Measurements from ENCODE around the gene AURKA. TPM values are rescaled to one million over a fixed set of nuclear protein-coding genes. Genes with fewer than 3 reads are reported as not detected.

AURKA gene
- total and polyA plus RNA-seq, 7 experiments from 2014 or later: 0.43 to 44.1 (median 1.1) TPM

DNA sequence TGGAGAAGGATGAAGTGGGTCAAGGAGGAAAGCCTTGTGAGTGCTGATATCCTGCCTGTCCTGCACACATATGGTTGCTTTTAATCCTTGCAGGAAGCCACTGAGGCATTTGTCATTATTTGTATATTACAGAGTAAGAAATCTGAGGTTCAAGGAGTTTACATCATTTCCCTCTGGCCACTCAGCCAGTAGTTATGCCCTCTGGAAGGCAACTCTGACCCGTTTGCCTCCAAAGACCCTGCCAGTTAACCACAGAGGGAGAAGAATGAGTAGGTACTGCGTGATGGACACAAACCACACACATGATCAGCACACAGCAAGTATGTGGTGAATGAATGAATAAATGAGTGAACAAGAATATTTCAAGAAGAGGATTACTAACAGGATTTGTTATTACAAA lies 41.2 kb downstream of the AURKA start:
- H3K4me3 ChIP-seq (ENCODE audit: low read length): no peak overlapping the region
- ATAC-seq (no peak), DNase-seq (no peak)
- no peak overlapping the region for H3K27ac Mint-ChIP-seq
- peaks cover 0 to 5% (median 0%) of the 10 kb centered on the region in 7 donors for H3K4me1 Mint-ChIP-seq
- no peak overlapping the region for H3K27ac ChIP-seq (ENCODE audit: low read depth, low read length)
- intact Hi-C loops (cut with micrococcal nuclease): no loop called here
- H3K36me3 ChIP-seq (ENCODE audit: control insufficient read depth in 2 of 3, insufficient read depth in 3 of 3, low read length in 3 of 3): no peaks in the 10 kb centered on the region
- H3K4me3 Mint-ChIP-seq: no peak overlapping the region
- POLR2A ChIA-PET: no interaction called here
- H3K4me1 ChIP-seq (ENCODE audit: control insufficient read depth in 2 of 2, insufficient read depth in 2 of 2, low read length in 2 of 2): no peaks in the 10 kb centered on the region
- H3K27me3 ChIP-seq (ENCODE audit: control insufficient read depth in 2 of 2, insufficient read depth in 2 of 2, low read length in 2 of 2): no peaks in the 10 kb centered on the region
- no peaks in the 10 kb centered on the region for H3K36me3 Mint-ChIP-seq
- no peaks in the 10 kb centered on the region for H3K9me3 Mint-ChIP-seq
- peaks cover 6 to 30% (median 21%) of the 10 kb centered on the region in 5 donors for H3K27me3 Mint-ChIP-seq
- CTCF ChIA-PET: no interaction called here
- no peaks in the 10 kb centered on the region for H3K9me3 ChIP-seq (ENCODE audit: control insufficient read depth in 2 of 3, low read length in 3 of 3)

DNA sequence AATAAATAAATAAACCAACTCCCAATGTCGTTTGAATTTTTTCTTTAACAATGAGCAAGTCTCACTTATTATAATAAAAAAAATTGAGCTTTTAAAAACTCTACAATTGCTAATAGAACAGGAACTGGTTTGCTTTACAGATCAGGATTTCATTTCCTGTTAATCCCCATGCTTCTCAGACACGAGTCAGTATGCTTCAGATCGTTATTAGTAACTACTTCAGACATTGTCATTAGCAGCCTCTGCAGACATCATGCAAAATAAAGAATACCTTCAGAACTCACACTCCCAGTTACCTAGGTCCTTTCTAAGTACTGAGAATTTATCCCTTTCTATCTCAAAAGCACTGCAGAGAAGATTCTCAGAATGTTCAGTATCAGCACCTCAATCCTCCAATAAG lies 43.3 kb downstream of the AURKA start:
- Mint-ChIP-seq H3K36me3 (no peaks in the 10 kb centered on the region), H3K9me3 (no peaks in the 10 kb centered on the region), H3K4me1 (peaks cover 0 to 7% (median 2%) of the 10 kb centered on the region in 7 donors), H3K27me3 (peaks cover 13 to 51% (median 38%) of the 10 kb centered on the region in 5 donors), H3K4me3 (no peak overlapping the region), H3K27ac (no peak overlapping the region)
- Histone ChIP-seq H3K27me3 (ENCODE audit: control insufficient read depth in 2 of 2, insufficient read depth in 2 of 2, low read length in 2 of 2) (peaks cover 0 to 5% of the 10 kb centered on the region in 2 donors), H3K27ac (ENCODE audit: low read depth, low read length) (no peak overlapping the region), H3K4me3 (ENCODE audit: low read length) (no peak overlapping the region), H3K9me3 (ENCODE audit: control insufficient read depth in 2 of 3, low read length in 3 of 3) (no peaks in the 10 kb centered on the region), H3K4me1 (ENCODE audit: control insufficient read depth in 2 of 2, insufficient read depth in 2 of 2, low read length in 2 of 2) (no peaks in the 10 kb centered on the region), H3K36me3 (ENCODE audit: control insufficient read depth in 2 of 3, insufficient read depth in 3 of 3, low read length in 3 of 3) (no peaks in the 10 kb centered on the region)
- DNase-seq: no peak
- ChIA-PET POLR2A (interaction anchor here (0.6 kb wide), 1 partner anchor 18 kb away, joined by 5 read pairs; no protein-coding TSS in a partner anchor), CTCF (no interaction called here)
- ATAC-seq: no peak
- intact Hi-C loops (cut with micrococcal nuclease): loop anchor here in 1 of 2 donors (10.0 kb wide), 1 partner anchor 1704 kb away; no protein-coding TSS in a partner anchor

DNA sequence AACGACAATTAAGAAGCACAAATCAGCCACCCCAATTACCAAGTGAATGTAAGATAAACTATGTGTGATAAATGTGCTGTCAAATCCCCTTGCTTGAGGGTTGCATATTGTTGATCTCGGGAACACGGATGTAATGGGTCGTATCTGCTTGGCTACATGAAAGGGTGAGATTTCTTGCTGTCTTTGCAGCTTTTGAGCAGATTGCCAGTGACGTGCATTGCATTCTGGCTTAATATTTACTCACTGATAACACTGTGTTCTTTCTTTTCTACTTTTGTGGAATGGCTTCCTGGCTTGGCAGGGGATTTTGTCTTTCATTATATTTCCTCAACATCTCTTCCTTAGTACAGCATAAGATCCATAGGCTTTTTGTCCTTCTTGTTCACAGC lies 43.7 kb downstream of the AURKA start:
- ChIA-PET CTCF (interaction anchor here (1.5 kb wide), 1 partner anchor 9 kb away, joined by 3 read pairs; no protein-coding TSS in a partner anchor), POLR2A (interaction anchor here (0.6 kb wide), 1 partner anchor 18 kb away, joined by 5 read pairs; no protein-coding TSS in a partner anchor)
- peaks cover 18 to 55% (median 42%) of the 10 kb centered on the region in 5 donors for H3K27me3 Mint-ChIP-seq
- H3K9me3 Mint-ChIP-seq: no peaks in the 10 kb centered on the region
- H3K36me3 Mint-ChIP-seq: no peaks in the 10 kb centered on the region
- DNase-seq: no peak
- Histone ChIP-seq H3K4me1 (ENCODE audit: control insufficient read depth in 2 of 2, insufficient read depth in 2 of 2, low read length in 2 of 2) (no peaks in the 10 kb centered on the region), H3K27me3 (ENCODE audit: control insufficient read depth in 2 of 2, insufficient read depth in 2 of 2, low read length in 2 of 2) (peaks cover 0 to 10% of the 10 kb centered on the region in 2 donors), H3K36me3 (ENCODE audit: control insufficient read depth in 2 of 3, insufficient read depth in 3 of 3, low read length in 3 of 3) (no peaks in the 10 kb centered on the region), H3K9me3 (ENCODE audit: control insufficient read depth in 2 of 3, low read length in 3 of 3) (no peaks in the 10 kb centered on the region), H3K4me3 (ENCODE audit: low read length) (no peak overlapping the region), H3K27ac (ENCODE audit: low read depth, low read length) (no peak overlapping the region)
- no peak for ATAC-seq
- H3K4me3 Mint-ChIP-seq: no peak overlapping the region
- H3K27ac Mint-ChIP-seq: no peak overlapping the region
- intact Hi-C loops (cut with micrococcal nuclease): loop anchor here in 1 of 2 donors (10.0 kb wide), 1 partner anchor 1703 kb away; no protein-coding TSS in a partner anchor
- peaks cover 0 to 11% (median 5%) of the 10 kb centered on the region in 7 donors for H3K4me1 Mint-ChIP-seq

DNA sequence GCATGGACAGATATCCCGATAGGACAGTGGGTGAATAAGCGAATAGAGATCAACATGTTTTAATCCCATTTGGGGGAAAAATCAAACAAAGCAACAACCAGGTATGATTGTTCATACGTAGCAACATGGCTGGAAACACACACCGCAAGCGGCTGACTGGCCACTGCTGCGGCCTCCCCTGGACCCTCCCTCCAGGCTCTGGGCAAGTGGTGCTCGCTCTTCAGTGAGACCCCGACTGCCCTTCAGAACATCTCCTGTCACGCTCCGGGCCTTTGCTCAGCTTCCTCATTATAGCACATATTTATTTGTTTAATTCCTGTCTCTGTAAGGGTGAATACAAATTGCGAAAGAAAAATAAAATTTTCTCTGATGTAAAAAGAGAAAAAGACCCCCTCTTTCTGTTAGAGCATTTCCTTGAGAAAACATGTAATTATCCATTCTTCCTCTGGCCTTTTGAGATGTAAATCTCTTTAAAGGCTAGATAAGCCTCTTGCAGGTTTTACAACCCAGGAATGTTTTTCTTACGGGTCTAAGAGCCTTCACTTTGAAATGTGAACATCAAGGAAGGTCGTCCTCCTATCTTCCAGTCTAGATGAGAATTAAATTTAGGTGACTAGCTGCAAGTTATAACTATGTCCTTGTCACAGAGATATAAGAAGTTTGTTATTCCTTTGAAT lies 44.2 kb downstream of the AURKA start:
- Histone ChIP-seq H3K27ac (ENCODE audit: low read depth, low read length) (no peak overlapping the region), H3K36me3 (ENCODE audit: control insufficient read depth in 2 of 3, insufficient read depth in 3 of 3, low read length in 3 of 3) (no peaks in the 10 kb centered on the region), H3K9me3 (ENCODE audit: control insufficient read depth in 2 of 3, low read length in 3 of 3) (no peaks in the 10 kb centered on the region), H3K4me1 (ENCODE audit: control insufficient read depth in 2 of 2, insufficient read depth in 2 of 2, low read length in 2 of 2) (no peaks in the 10 kb centered on the region), H3K4me3 (ENCODE audit: low read length) (no peak overlapping the region), H3K27me3 (ENCODE audit: control insufficient read depth in 2 of 2, insufficient read depth in 2 of 2, low read length in 2 of 2) (peaks cover 0 to 10% of the 10 kb centered on the region in 2 donors)
- no peak overlapping the region for H3K4me3 Mint-ChIP-seq
- H3K27ac Mint-ChIP-seq: no peak overlapping the region
- DNase-seq (no peak), ATAC-seq (no peak)
- ChIA-PET CTCF (interaction anchor here (1.5 kb wide), 1 partner anchor 9 kb away, joined by 3 read pairs; no protein-coding TSS in a partner anchor), POLR2A (no interaction called here)
- peaks cover 0 to 13% (median 6%) of the 10 kb centered on the region in 7 donors for H3K4me1 Mint-ChIP-seq
- intact Hi-C loops (cut with micrococcal nuclease): loop anchor here in 1 of 2 donors (10.0 kb wide), 1 partner anchor 1703 kb away; no protein-coding TSS in a partner anchor
- no peaks in the 10 kb centered on the region for H3K9me3 Mint-ChIP-seq
- H3K36me3 Mint-ChIP-seq: no peaks in the 10 kb centered on the region
- H3K27me3 Mint-ChIP-seq: peaks cover 23 to 60% (median 47%) of the 10 kb centered on the region in 5 donors

DNA sequence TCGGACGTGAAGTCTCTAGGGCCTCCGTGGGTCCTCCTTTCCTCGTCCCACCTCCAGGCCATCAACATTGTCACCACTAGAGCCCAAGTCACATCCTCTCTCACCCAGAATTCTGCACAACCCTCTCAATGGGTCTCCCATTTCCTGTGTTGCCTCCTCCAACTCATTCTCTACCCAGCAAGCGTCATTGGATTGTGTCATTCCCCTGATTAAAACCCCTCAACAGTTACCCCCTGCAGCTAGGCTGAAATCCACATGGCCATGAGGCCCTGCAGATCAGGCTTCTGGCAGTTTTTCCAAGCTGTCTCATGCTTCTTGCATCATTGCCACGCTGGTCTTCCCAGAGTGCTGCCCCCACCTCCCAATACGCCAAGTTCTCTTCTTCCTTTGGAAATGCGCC lies 46.1 kb downstream of the AURKA start:
- ChIA-PET POLR2A (no interaction called here), CTCF (no interaction called here)
- intact Hi-C loops (cut with micrococcal nuclease): loop anchor here (2.0 to 10.0 kb wide), 2 partner anchors 97 to 1701 kb away; partner anchors contain the start of gene MC3R (in 1 of the 2)
- Mint-ChIP-seq H3K4me1 (peaks cover 0 to 13% (median 6%) of the 10 kb centered on the region in 7 donors), H3K27me3 (peaks cover 27 to 71% (median 57%) of the 10 kb centered on the region in 5 donors), H3K36me3 (no peaks in the 10 kb centered on the region), H3K27ac (no peak overlapping the region), H3K4me3 (no peak overlapping the region), H3K9me3 (no peaks in the 10 kb centered on the region)
- DNase-seq (no peak), ATAC-seq (no peak)
- no peak overlapping the region for H3K4me3 ChIP-seq (ENCODE audit: low read length)
- H3K27me3 ChIP-seq (ENCODE audit: control insufficient read depth in 2 of 2, insufficient read depth in 2 of 2, low read length in 2 of 2): peaks cover 0 to 10% of the 10 kb centered on the region in 2 donors
- no peaks in the 10 kb centered on the region for H3K9me3 ChIP-seq (ENCODE audit: control insufficient read depth in 2 of 3, low read length in 3 of 3)
- no peaks in the 10 kb centered on the region for H3K4me1 ChIP-seq (ENCODE audit: control insufficient read depth in 2 of 2, insufficient read depth in 2 of 2, low read length in 2 of 2)
- no peaks in the 10 kb centered on the region for H3K36me3 ChIP-seq (ENCODE audit: control insufficient read depth in 2 of 3, insufficient read depth in 3 of 3, low read length in 3 of 3)
- H3K27ac ChIP-seq (ENCODE audit: low read depth, low read length): no peak overlapping the region

DNA sequence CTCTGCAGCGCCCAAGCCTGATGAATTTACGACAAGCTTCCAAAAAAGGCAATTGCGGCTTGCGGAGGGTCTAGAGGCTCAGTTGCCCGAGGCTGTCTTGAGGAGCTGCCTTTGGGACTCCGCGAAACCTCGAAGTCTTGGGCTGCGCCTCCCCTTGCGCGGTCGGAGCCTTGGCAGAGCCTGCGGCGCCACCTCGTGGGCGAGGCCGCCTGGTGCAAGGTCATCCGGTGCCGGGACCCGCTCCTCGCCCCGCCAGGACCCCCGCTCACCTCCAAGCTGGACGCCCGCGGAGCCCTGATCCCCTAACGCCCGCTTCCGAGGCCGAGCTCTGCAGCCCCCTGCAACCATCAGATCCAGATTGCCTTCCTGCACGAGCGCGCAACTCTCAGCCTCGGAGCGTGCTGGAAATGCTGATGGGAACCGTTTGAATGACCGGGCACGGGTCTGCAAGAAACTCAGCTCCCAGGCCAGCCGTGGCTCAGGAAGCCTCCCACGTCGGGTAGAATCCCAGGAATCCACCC lies 48.1 kb downstream of the AURKA start:
- peak; percentile 66 for ATAC-seq

More for the DNA sequence above, 48.1 kb downstream of the AURKA start:
- Histone ChIP-seq H3K27ac (ENCODE audit: low read depth, low read length) (no peak overlapping the region), H3K9me3 (ENCODE audit: control insufficient read depth in 2 of 3, low read length in 3 of 3) (no peaks in the 10 kb centered on the region), H3K27me3 (ENCODE audit: control insufficient read depth in 2 of 2, insufficient read depth in 2 of 2, low read length in 2 of 2) (peaks cover 0 to 10% of the 10 kb centered on the region in 2 donors), H3K4me1 (ENCODE audit: control insufficient read depth in 2 of 2, insufficient read depth in 2 of 2, low read length in 2 of 2) (no peaks in the 10 kb centered on the region), H3K4me3 (ENCODE audit: low read length) (no peak overlapping the region), H3K36me3 (ENCODE audit: control insufficient read depth in 2 of 3, insufficient read depth in 3 of 3, low read length in 3 of 3) (no peaks in the 10 kb centered on the region)
- POLR2A ChIA-PET: no interaction called here
- Mint-ChIP-seq H3K9me3 (no peaks in the 10 kb centered on the region), H3K4me1 (peaks cover 0 to 13% (median 6%) of the 10 kb centered on the region in 7 donors), H3K36me3 (no peaks in the 10 kb centered on the region), H3K27me3 (peaks cover 46 to 79% (median 73%) of the 10 kb centered on the region in 5 donors), H3K4me3 (peak overlapping the region in 8 of 10 donors; percentile 13 to 52 (median 39)), H3K27ac (no peak overlapping the region)
- intact Hi-C loops (cut with micrococcal nuclease): loop anchor here (2.0 to 10.0 kb wide), 3 partner anchors 95 to 1699 kb away; partner anchors contain the start of gene MC3R (in 2 of the 2)
- CTCF ChIA-PET: no interaction called here
- peak in 6 of 9 donors; percentile 11 to 57 (median 22) for DNase-seq
